A549 (cell line): ENCODE data around the gene TCERG1L.

Experiments used
- CTCF ChIP-seq: fragments of >200 bp; sonication (Bioruptor Twin); formaldehyde crosslinking; IDR thresholded peaks from 3 replicates; pipeline ENCODE4 v1.5.1; 2016
- RAD21 ChIP-seq, 2 experiments: fragments of >200 bp in 1 of 2; sonication (Bioruptor Twin) in 1 of 2; formaldehyde crosslinking in 1 of 2; IDR thresholded peaks in 1 of 2; conservative IDR thresholded peaks in 1 of 2; 2 replicates in 1 of 2; 3 replicates in 1 of 2; pipeline ENCODE4 v1.6.1; 2012 to 2018; ENCODE audit warnings: inconsistent platforms in 1 of 2

- no peak for TF ChIP-seq RAD21 (conservative IDR thresholded peaks at IDR 0.05 in 1 of 2, IDR thresholded peaks at IDR 0.05 in 1 of 2)
- TF ChIP-seq CTCF: no peak
These were observed 242.8 kb downstream of the TCERG1L start for GRCh38 chr10:131068760-131069159.
